GM18519 (cell line): ENCODE measurements around the gene DNAJC10.
"Not testable (repeated sequence)": the region's sequence is repeated elsewhere in the genome, so short reads cannot be mapped to it uniquely, and the experiment has no call there.

Experiments used
- ATAC-seq: cut with Tn5 transposase; IDR thresholded peaks from one replicate; pipeline ENCODE4 v1.9.1; 2021; ENCODE audit warnings: mild to moderate bottlenecking, moderate library complexity; ENCODE audit not compliant: unreplicated experiment, low FRiP score

The DNAJC10 gene, protein sequence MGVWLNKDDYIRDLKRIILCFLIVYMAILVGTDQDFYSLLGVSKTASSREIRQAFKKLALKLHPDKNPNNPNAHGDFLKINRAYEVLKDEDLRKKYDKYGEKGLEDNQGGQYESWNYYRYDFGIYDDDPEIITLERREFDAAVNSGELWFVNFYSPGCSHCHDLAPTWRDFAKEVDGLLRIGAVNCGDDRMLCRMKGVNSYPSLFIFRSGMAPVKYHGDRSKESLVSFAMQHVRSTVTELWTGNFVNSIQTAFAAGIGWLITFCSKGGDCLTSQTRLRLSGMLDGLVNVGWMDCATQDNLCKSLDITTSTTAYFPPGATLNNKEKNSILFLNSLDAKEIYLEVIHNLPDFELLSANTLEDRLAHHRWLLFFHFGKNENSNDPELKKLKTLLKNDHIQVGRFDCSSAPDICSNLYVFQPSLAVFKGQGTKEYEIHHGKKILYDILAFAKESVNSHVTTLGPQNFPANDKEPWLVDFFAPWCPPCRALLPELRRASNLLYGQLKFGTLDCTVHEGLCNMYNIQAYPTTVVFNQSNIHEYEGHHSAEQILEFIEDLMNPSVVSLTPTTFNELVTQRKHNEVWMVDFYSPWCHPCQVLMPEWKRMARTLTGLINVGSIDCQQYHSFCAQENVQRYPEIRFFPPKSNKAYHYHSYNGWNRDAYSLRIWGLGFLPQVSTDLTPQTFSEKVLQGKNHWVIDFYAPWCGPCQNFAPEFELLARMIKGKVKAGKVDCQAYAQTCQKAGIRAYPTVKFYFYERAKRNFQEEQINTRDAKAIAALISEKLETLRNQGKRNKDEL

GRCh38 chr2:182715892-182716649, at the start of gene DNAJC10:
Gene DNAJC10 (plus strand): TSS chr2:182716257. CDS start chr2:182718087, 1,830 bp downstream.
- ATAC-seq, result peak; percentile 71

- peak; percentile 84 for ATAC-seq
These were observed 49.3 kb upstream of the DNAJC10 start for GRCh38 chr2:182666674-182667314.

- ATAC-seq, result peak; percentile 18
These were observed 48.8 kb upstream of the DNAJC10 start for GRCh38 chr2:182667315-182667695.

DNA sequence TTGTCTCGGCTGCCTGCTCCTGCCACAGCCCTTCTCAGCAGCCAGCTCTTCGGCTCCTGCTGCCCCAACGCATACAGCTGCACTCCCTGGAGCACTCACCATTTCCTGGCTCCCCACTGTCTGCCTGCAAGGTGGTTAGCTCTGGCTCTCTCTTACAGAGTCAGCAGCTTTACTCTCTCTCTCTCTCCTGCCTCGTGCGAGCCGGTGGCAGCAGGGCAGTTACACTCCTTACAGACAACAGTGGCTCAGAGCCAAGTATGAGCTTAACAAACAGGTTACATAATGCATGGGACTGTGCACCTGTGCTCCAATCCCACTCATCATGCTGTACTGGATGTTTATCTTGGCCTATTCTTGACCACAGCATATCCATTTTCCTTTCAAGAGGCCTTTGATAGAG, 47.4 kb upstream of the DNAJC10 start:
- no peak for ATAC-seq

DNA sequence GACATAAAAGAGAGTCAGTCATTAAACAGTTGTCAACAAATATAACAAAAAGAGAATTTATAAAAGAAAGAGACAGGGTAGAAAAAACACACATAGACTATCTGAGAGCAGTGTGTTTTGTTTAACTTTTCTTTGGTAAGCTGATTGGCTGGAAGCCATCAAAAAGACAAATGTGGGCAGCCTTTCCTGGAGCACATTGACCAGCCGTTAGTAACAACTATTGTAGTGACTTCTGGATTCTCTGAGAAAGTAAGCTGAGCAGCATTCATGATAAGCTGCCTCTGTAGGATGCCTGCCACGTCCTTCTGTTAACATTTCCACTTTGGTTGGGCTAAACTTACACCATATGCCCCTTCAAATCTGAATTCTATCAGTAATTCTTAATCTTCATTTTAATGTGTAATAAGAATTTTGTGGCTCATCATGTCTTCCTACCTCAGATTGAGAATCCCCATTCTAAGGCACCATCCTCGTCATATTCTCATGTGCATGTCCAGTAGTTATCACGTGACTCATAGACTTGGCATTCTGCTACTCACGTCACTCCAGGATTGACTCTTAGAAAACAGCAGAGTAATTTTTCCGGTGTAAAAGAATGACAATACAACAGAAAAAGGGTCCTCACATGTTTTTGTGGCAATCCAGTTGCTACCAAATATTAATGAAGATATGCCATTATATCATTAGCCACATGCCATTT, 43.4 kb upstream of the DNAJC10 start:
- ATAC-seq, result no peak

DNA sequence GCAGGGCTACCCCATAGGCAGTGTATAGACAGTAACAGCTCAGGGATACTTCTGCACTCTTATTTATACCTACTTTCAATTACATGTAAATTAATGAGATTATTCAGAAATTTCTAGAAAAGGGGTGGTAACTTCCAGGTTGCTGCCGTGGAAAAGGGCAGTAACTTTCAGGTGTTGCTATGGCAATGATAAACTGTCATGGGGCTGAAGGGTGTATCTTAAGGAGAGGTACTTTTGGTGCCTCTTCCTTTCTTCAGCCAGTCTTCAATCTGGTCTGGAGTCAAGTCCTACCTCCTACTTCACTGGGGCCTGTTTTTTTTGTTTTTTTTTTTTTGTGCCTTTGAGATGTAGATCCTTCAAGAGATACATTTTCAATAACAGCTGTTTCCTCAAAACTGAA, 35.2 kb upstream of the DNAJC10 start:
- ATAC-seq, result no peak

- no peak for ATAC-seq
These were observed 33.8 kb upstream of the DNAJC10 start for GRCh38 chr2:182682210-182682609.

GRCh38 chr2:182685559-182685958, 30.5 kb upstream of the DNAJC10 start:
- no peak for ATAC-seq

GRCh38 chr2:182686763-182687162, 29.3 kb upstream of the DNAJC10 start:
- ATAC-seq, result not testable (repeated sequence)

DNA sequence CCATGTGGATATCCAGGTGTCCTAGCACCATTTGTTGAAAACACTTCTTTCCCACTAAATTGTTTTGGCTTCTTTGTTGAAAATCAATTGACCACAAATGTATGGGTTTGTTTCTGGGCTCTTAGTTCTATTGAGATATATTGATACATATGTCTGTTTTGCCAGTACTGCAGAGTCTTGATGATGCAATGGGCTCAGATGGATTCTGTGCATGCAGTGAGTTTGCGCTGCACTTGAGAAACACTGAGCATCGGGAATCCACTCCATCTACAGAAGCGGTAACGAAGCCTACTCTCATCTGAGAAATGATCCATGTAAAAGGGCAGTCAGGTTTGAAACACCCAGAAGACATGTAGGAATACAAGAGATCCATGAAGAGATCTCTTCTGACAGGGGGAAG, 21.9 kb upstream of the DNAJC10 start:
- ATAC-seq, result no peak

DNA sequence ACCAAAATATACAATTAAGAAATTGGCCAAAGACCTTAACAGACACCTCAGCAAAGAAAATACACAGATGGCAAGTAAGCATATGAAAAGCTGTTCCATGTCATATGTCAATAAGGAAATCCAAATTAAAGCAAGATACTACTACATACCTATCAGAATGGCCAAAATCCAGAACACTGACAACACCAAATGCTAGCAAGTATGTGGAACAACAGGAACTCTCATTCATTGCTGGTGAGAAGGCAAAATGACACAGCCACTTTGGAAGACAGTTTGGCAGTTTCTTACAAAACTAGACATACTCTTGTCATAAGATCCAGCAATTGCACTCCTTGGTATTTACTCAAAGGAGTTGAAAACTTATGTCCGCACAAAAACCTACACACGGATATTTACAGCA, 20.3 kb upstream of the DNAJC10 start:
- ATAC-seq, result no peak

- no peak for ATAC-seq
These were observed 17.4 kb upstream of the DNAJC10 start for GRCh38 chr2:182698671-182699070.

GRCh38 chr2:182705761-182706160, 10.3 kb upstream of the DNAJC10 start:
- no peak for ATAC-seq

- no peak for ATAC-seq
These were observed 9.3 kb upstream of the DNAJC10 start for GRCh38 chr2:182706751-182707150.

DNA sequence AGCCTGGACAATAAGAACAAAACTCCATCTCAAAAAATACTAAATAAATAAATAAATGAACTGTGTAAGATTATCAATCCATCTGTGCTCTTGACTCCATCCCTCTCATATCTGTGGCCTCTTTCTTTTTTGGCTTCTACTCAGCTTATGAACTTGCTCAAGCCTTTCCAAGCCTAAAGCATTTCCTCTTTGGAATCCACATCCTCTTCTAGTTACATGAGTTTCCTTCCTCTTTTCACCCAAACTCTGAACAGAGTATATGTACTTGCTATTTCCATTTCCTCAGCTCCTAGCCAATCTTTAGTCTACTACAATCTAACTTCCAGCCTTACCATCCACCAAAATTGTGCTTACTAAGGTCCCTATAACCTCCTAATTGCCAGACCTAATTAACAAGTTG, 2.5 kb upstream of the DNAJC10 start:
- ATAC-seq, result no peak

GRCh38 chr2:182715121-182715891, 751 bp upstream of the DNAJC10 start:
- no peak for ATAC-seq

DNA sequence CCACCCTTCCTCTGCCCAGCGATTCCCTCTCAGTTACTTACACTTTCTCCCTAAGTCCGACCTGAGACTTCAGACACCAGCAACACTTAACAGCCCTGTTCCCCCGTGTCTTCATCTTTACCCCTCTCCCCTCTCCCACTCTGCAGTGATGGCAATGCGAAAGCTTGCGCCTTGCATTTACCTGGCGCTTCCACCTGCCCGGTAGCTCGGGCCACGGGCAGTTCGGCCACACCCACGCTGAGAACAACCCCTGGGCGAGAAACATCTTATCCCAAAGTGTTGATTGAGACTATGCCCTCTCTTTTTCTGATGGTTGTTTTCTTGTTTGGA, 558 bp downstream of the DNAJC10 start:
- ATAC-seq, result no peak

- peak; percentile 33 for ATAC-seq
These were observed 1.4 kb downstream of the DNAJC10 start for GRCh38 chr2:182717416-182717815.

DNA sequence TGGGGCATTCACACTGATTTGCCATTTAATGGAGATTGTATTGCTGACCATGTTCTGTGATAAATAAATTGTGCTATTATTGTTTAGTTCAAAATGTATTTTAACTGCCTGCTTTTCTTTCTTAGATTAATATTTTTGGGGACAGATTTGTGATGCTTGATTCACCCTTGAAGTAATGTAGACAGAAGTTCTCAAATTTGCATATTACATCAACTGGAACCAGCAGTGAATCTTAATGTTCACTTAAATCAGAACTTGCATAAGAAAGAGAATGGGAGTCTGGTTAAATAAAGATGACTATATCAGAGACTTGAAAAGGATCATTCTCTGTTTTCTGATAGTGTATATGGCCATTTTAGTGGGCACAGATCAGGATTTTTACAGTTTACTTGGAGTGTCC, 1.8 kb downstream of the DNAJC10 start:
- ATAC-seq, result no peak
